ENCODE data around the gene ABHD14A. TPM values are rescaled to one million over a fixed set of nuclear protein-coding genes. Genes with fewer than 3 reads are reported as not detected.

The ABHD14A gene
- total RNA-seq, 1 experiment from 2014 or later, result 9.9 TPM

- Histone ChIP-seq H3K27me3 (ENCODE audit: insufficient read depth, low read depth) (no peaks in the 10 kb centered on the region), H3K4me1 (replicated peaks; ENCODE audit: insufficient read depth) (peaks cover 24% of the 10 kb centered on the region), H3K9me3 (ENCODE audit: insufficient read depth, low read depth) (no peaks in the 10 kb centered on the region), H3K9me2 (ENCODE audit: insufficient read depth) (no peaks in the 10 kb centered on the region), H3K36me3 (ENCODE audit: low read depth) (peaks cover 15% of the 10 kb centered on the region), H4K20me1 (ENCODE audit: insufficient read depth) (no peaks in the 10 kb centered on the region), H3K79me2 (ENCODE audit: low read depth) (peaks cover 20% of the 10 kb centered on the region), H3K27ac (no peak overlapping the region), H2AFZ (no peak overlapping the region), H3K4me3 (no peak overlapping the region), H3K4me2 (no peak overlapping the region), H3F3A (ENCODE audit: insufficient read depth, low read depth) (peaks cover 30% of the 10 kb centered on the region)
- DNase-seq, result no peak
- BruUV-seq (replicated peaks), result no TSS peak
- CTCF ChIA-PET, result no interaction called here
- intact Hi-C loops (cut with micrococcal nuclease; ENCODE audit: unreplicated experiment), result loop anchor here (1.0 to 2.0 kb wide), 2 partner anchors 58 to 219 kb away; partner anchors contain the start of gene DUSP7
- TF ChIP-seq CTCF (conservative IDR thresholded peaks at IDR 0.05), result no peak
- TF ChIP-seq EZH2 (IDR thresholded peaks at IDR 0.05; ENCODE audit: low read depth), result no peak
- POLR2A ChIA-PET (ENCODE audit: unreplicated experiment), result interaction anchor here (0.6 kb wide), 1 partner anchor 211 kb away, joined by 3 read pairs; no protein-coding TSS in a partner anchor
These were observed 23.9 kb downstream of the ABHD14A start for GRCh38 chr3:51998774-51999173.

- H2AFZ ChIP-seq, result no peak overlapping the region
- no TSS peak for BruUV-seq (replicated peaks)
- CTCF ChIA-PET, result no interaction called here
- DNase-seq, result no peak
- H3K4me3 ChIP-seq, result no peak overlapping the region
- peaks cover 15% of the 10 kb centered on the region for H3K4me1 ChIP-seq (replicated peaks; ENCODE audit: insufficient read depth)
- no peaks in the 10 kb centered on the region for H4K20me1 ChIP-seq (ENCODE audit: insufficient read depth)
- H3K27ac ChIP-seq, result no peak overlapping the region
- no peak overlapping the region for H3K4me2 ChIP-seq
- peaks cover 9% of the 10 kb centered on the region for H3K79me2 ChIP-seq (ENCODE audit: low read depth)
- no peaks in the 10 kb centered on the region for H3K9me3 ChIP-seq (ENCODE audit: insufficient read depth, low read depth)
- TF ChIP-seq EZH2 (IDR thresholded peaks at IDR 0.05; ENCODE audit: low read depth), result no peak
- TF ChIP-seq CTCF (conservative IDR thresholded peaks at IDR 0.05), result no peak
- intact Hi-C loops (cut with micrococcal nuclease; ENCODE audit: unreplicated experiment), result loop anchor here (2.0 to 5.0 kb wide), 2 partner anchors 57 to 277 kb away; partner anchors contain the start of genes DUSP7 and WDR82
- peaks cover 7% of the 10 kb centered on the region for H3K36me3 ChIP-seq (ENCODE audit: low read depth)
- peaks cover 19% of the 10 kb centered on the region for H3F3A ChIP-seq (ENCODE audit: insufficient read depth, low read depth)
- POLR2A ChIA-PET (ENCODE audit: unreplicated experiment), result no interaction called here
- no peaks in the 10 kb centered on the region for H3K27me3 ChIP-seq (ENCODE audit: insufficient read depth, low read depth)
- H3K9me2 ChIP-seq (ENCODE audit: insufficient read depth), result no peaks in the 10 kb centered on the region
These were observed 25.0 kb downstream of the ABHD14A start for GRCh38 chr3:51999846-52000245.

GRCh38 chr3:52001443-52001974, 26.6 kb downstream of the ABHD14A start:
- BruUV-seq (replicated peaks), result no TSS peak
- peak; percentile 92 for TF ChIP-seq CTCF (conservative IDR thresholded peaks at IDR 0.05)
- no peak for TF ChIP-seq EZH2 (IDR thresholded peaks at IDR 0.05; ENCODE audit: low read depth)
- H3K4me2 ChIP-seq, result peak overlapping the region; percentile 61
- POLR2A ChIA-PET (ENCODE audit: unreplicated experiment), result no interaction called here
- H4K20me1 ChIP-seq (ENCODE audit: insufficient read depth), result no peaks in the 10 kb centered on the region
- no peaks in the 10 kb centered on the region for H3K9me3 ChIP-seq (ENCODE audit: insufficient read depth, low read depth)
- H3K4me1 ChIP-seq (replicated peaks; ENCODE audit: insufficient read depth), result peaks cover 13% of the 10 kb centered on the region
- H3K9me2 ChIP-seq (ENCODE audit: insufficient read depth), result no peaks in the 10 kb centered on the region
- CTCF ChIA-PET, result interaction anchor here (0.6 to 1.4 kb wide), 6 partner anchors 11 to 337 kb away, joined by 3 to 8 read pairs (median 4); partner anchors contain the start of gene RRP9
- no peak overlapping the region for H3K4me3 ChIP-seq
- no peak overlapping the region for H3K27ac ChIP-seq
- H3K79me2 ChIP-seq (ENCODE audit: low read depth), result no peaks in the 10 kb centered on the region
- H3F3A ChIP-seq (ENCODE audit: insufficient read depth, low read depth), result peaks cover 11% of the 10 kb centered on the region; the same call in 1 of the 2 replicates
- peak in 1 of 2 experiments; percentile 73 for DNase-seq
- no peak overlapping the region for H2AFZ ChIP-seq
- H3K36me3 ChIP-seq (ENCODE audit: low read depth), result no peaks in the 10 kb centered on the region
- no peaks in the 10 kb centered on the region for H3K27me3 ChIP-seq (ENCODE audit: insufficient read depth, low read depth)
- intact Hi-C loops (cut with micrococcal nuclease; ENCODE audit: unreplicated experiment), result loop anchor here (1.0 to 5.0 kb wide), 4 partner anchors 122 to 338 kb away; partner anchors contain the start of gene WDR82

Measured in PC-9 (cell line).